HepG2 (cell line): ENCODE data around the gene TNFSF15. TPM values are rescaled to one million over a fixed set of nuclear protein-coding genes. Genes with fewer than 3 reads are reported as not detected.

Experiments
- SIN3A ChIP-seq: IDR thresholded peaks from 2 replicates; pipeline ENCODE4 v1.6.1; 2011; ENCODE audit warnings: low read depth, mild to moderate bottlenecking, control low read depth, low read length, borderline replicate concordance
- polyA plus RNA-seq, 8 experiments: library from polyadenylated mRNA; depleted of rRNA in 3 of 8; stranded (reverse) in 7 of 8; unstranded in 1 of 8; fragments of >200 nt; fragmentation: Illumina TruSeq in 4 of 8; extraction: Trizol in 4 of 8; gene quantifications; 2 replicates each; pipeline versions ENCODE4 v1.2.1 to v1.2.3, GENCODE V29; 2011 to 2016; ENCODE audit warnings: low read depth in 4 of 8, missing spikeins in 1 of 8, mixed read lengths in 1 of 8; ENCODE audit not compliant: insufficient read depth in 1 of 8
- total RNA-seq, 5 experiments: library from RNA; depleted of rRNA; stranded (reverse); fragments of >200 nt; fragmentation: Illumina TruSeq; extraction: Trizol; gene quantifications; 2 replicates each; pipeline ENCODE4 v1.2.3, GENCODE V29; 2016; ENCODE audit warnings: low read depth in 1 of 5
- TF ChIP-seq, protein P1 (sequence below): sonication (generic); formaldehyde crosslinking; IDR thresholded peaks from one replicate; pipeline ENCODE4 v1.5.1; 2020; ENCODE audit warnings: mild to moderate bottlenecking, missing genetic modification reagents; ENCODE audit errors: not compliant biosample characterization

Gene TNFSF15
- total and polyA plus RNA-seq, 2 of the 13 experiments (the other 11 are each of a cell fraction or from before 2014, with no cell fraction given), result 0.02 to 0.03 TPM

DNA sequence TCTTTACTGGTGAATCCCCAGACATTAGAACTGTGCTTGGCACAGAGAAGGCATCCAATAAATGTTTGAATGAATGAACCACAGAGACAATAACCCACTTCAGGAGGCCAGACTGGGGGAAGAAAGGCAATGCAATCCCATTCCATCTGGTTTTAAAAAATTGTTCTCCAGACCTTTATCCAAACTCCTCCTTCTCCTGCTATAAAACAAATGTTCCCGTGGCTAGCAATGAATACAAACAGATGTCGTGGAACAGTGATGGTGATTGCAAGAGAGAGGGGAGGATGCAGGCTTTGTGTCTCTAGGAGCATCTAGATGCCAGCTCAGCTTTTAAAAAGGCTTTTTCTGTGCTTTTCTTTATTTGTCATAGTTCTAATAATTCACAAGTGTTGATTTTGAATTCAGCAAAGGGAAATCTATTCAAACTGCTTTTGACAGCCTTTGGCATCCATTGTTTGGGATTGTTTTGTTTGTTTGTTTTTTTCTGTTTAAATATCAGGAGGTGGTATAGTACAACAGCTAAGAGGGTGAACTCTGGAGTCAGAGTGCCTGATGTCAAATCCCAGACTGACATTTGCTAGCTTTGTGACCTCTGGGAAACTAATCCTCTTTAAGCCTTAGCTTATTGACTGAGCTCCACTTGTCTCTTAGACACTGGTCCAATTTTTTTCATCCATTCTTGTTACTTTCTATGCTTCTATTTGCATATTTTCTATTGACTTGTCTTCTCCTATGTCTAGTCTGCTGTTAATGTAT, 59.1 kb downstream of the TNFSF15 start (continued):
- TF ChIP-seq, protein P1, sequence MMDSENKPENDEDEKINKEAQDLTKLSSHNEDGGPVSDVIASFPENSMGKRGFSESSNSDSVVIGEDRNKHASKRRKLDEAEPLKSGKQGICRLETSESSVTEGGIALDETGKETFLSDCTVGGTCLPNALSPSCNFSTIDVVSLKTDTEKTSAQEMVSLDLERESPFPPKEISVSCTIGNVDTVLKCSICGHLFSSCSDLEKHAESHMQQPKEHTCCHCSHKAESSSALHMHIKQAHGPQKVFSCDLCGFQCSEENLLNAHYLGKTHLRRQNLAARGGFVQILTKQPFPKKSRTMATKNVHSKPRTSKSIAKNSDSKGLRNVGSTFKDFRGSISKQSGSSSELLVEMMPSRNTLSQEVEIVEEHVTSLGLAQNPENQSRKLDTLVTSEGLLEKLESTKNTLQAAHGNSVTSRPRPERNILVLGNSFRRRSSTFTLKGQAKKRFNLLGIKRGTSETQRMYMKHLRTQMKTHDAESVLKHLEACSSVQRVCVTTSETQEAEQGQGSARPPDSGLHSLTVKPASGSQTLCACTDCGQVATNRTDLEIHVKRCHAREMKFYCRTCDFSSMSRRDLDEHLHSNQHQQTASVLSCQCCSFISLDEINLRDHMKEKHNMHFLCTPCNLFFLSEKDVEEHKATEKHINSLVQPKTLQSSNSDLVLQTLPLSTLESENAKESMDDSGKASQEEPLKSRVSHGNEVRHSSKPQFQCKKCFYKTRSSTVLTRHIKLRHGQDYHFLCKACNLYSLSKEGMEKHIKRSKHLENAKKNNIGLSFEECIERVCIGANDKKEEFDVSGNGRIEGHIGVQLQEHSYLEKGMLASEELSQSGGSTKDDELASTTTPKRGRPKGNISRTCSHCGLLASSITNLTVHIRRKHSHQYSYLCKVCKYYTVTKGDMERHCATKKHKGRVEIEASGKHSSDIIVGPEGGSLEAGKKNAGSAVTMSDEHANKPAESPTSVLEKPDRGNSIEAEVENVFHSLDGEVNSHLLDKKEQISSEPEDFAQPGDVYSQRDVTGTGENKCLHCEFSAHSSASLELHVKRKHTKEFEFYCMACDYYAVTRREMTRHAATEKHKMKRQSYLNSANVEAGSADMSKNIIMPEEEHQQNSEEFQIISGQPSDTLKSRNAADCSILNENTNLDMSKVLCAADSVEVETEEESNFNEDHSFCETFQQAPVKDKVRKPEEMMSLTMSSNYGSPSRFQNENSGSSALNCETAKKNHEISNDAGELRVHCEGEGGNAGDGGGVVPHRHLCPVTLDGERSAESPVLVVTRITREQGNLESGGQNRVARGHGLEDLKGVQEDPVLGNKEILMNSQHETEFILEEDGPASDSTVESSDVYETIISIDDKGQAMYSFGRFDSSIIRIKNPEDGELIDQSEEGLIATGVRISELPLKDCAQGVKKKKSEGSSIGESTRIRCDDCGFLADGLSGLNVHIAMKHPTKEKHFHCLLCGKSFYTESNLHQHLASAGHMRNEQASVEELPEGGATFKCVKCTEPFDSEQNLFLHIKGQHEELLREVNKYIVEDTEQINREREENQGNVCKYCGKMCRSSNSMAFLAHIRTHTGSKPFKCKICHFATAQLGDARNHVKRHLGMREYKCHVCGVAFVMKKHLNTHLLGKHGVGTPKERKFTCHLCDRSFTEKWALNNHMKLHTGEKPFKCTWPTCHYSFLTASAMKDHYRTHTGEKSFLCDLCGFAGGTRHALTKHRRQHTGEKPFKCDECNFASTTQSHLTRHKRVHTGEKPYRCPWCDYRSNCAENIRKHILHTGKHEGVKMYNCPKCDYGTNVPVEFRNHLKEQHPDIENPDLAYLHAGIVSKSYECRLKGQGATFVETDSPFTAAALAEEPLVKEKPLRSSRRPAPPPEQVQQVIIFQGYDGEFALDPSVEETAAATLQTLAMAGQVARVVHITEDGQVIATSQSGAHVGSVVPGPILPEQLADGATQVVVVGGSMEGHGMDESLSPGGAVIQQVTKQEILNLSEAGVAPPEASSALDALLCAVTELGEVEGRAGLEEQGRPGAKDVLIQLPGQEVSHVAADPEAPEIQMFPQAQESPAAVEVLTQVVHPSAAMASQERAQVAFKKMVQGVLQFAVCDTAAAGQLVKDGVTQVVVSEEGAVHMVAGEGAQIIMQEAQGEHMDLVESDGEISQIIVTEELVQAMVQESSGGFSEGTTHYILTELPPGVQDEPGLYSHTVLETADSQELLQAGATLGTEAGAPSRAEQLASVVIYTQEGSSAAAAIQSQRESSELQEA (CRISPR knock-in tag), result no peak
- no peak for TF ChIP-seq SIN3A
